HepG2 (cell line): ENCODE data around the gene COPS8. TPM values are rescaled to one million over a fixed set of nuclear protein-coding genes. Genes with fewer than 3 reads are reported as not detected.

Experiments
- ATAC-seq: fragments of 200-7000 bp; cut with Tn5 transposase; 3 replicates; pipeline ENCODE4 v1.9.1; 2020; ENCODE audit warnings: mild to moderate bottlenecking, moderate library complexity
- BruUV-seq: library from RNA; stranded (reverse); fragments of 400-500 nt; replicated peaks from 2 replicates; lab custom pipeline; 2021; lab: Mats Ljungman, UMichigan
- CTCF ChIA-PET: fragments of 300-600 bp; formaldehyde crosslinking; extraction: SDS; loops from one replicate; lab custom pipeline; 2021; ENCODE audit warnings: low total read pairs, inconsistent platforms, low intra/inter-chr PET ratio; lab: Yijun Ruan, JAX
- POLR2A ChIA-PET: fragments of 350-600 bp; sonication (Branson Sonifier 250); formaldehyde crosslinking; loops from one replicate; lab custom pipeline; 2020; ENCODE audit warnings: antibody characterized with exemption, inconsistent platforms; lab: Yijun Ruan, JAX
- DNase-seq: peaks from one replicate; pipeline ENCODE4 v3.0.0-alpha.2; 2015; ENCODE audit warnings: low spot score
- FAIRE-seq: peaks from 3 replicates; lab custom pipeline; 2011; peaks lifted over from hg19 to GRCh38; lab: Jason Lieb, UNC
- H2AFZ ChIP-seq: one replicate; pipeline ENCODE4 v1.6.1; 2011; ENCODE audit warnings: low read length, inconsistent platforms
- H3K27ac ChIP-seq: fragments of 300-600 bp; 3 replicates; pipeline ENCODE4 v1.8.0; 2011; ENCODE audit warnings: mixed run types, mild to moderate bottlenecking, mixed read lengths, low read length, inconsistent platforms; ENCODE audit not compliant: insufficient read depth; ENCODE audit errors: extremely low read length
- H3K27me3 ChIP-seq, 2 experiments: fragments of 200-600 bp in 1 of 2; 2 replicates in 1 of 2; 3 replicates in 1 of 2; pipeline versions ENCODE4 v1.6.0 to v1.8.0; 2011; ENCODE audit warnings: low read length in 2 of 2, mild to moderate bottlenecking in 2 of 2, moderate library complexity in 2 of 2, inconsistent platforms in 1 of 2; ENCODE audit not compliant: insufficient read depth in 2 of 2, control insufficient read depth in 1 of 2
- H3K36me3 ChIP-seq, 2 experiments: fragments of 200-600 bp in 1 of 2; replicated peaks in 1 of 2; 2 replicates in 1 of 2; 3 replicates in 1 of 2; pipeline versions ENCODE4 v1.5.1 to v1.8.0; 2011; ENCODE audit warnings: low read length in 2 of 2, inconsistent platforms in 1 of 2; ENCODE audit not compliant: insufficient read depth in 2 of 2, control insufficient read depth in 1 of 2
- H3K4me1 ChIP-seq: 2 replicates; pipeline ENCODE4 v1.5.1; 2012; ENCODE audit warnings: low read length, inconsistent platforms; ENCODE audit not compliant: insufficient read depth
- H3K4me2 ChIP-seq: 2 replicates; pipeline ENCODE4 v1.6.0; 2011; ENCODE audit warnings: low read depth, low read length, inconsistent platforms
- H3K4me3 ChIP-seq, 3 experiments: fragments of 200-600 bp in 1 of 3; sonication (generic), shearing (Covaris generic) in 1 of 3; replicated peaks in 1 of 3; 2 replicates each; pipeline ENCODE4 v1.5.1; 2011 to 2016; ENCODE audit warnings: low read length in 3 of 3, inconsistent platforms in 2 of 3, low read depth in 2 of 3, mild to moderate bottlenecking in 2 of 3, control low read depth in 1 of 3, mixed read lengths in 1 of 3; ENCODE audit not compliant: insufficient read depth in 1 of 3
- H3K79me2 ChIP-seq: one replicate; pipeline ENCODE4 v1.6.1; 2011; ENCODE audit warnings: low read length, inconsistent platforms; ENCODE audit not compliant: insufficient read depth
- H3K9ac ChIP-seq: 2 replicates; pipeline ENCODE4 v1.6.0; 2011; ENCODE audit warnings: mild to moderate bottlenecking, low read depth, low read length, inconsistent platforms; ENCODE audit not compliant: insufficient read depth
- H3K9me3 ChIP-seq: 2 replicates; pipeline ENCODE4 v1.5.1; 2012; ENCODE audit warnings: mild to moderate bottlenecking, low read length
- H4K20me1 ChIP-seq: 2 replicates; pipeline ENCODE4 v1.6.0; 2011; ENCODE audit warnings: inconsistent platforms, mild to moderate bottlenecking, low read length, moderate library complexity; ENCODE audit not compliant: insufficient read depth
- EHMT2 ChIP-seq: fragments of 200-600 bp; sonication (generic); IDR thresholded peaks from 2 replicates; pipeline ENCODE4 v1.7.0; 2017; ENCODE audit warnings: antibody characterized with exemption, low read depth, low read length, borderline replicate concordance
- KLF16 ChIP-seq, 2 experiments: sonication (generic) in 1 of 2; formaldehyde crosslinking in 1 of 2; IDR thresholded peaks; 2 replicates each; pipeline versions ENCODE4 v1.6.1 to v1.8.0; 2016 to 2023; ENCODE audit warnings: missing genetic modification reagents in 2 of 2, missing compliant biosample characterization in 1 of 2
- MXD4 ChIP-seq: IDR thresholded peaks from 2 replicates; pipeline ENCODE4 v1.6.1; 2016; ENCODE audit warnings: mild to moderate bottlenecking, missing biosample characterization, missing genetic modification reagents
- NR3C1 ChIP-seq: sonication (generic); formaldehyde crosslinking; IDR thresholded peaks from 2 replicates; pipeline ENCODE4 v1.4.0; 2020; ENCODE audit warnings: missing genetic modification reagents
- RARG ChIP-seq: sonication (generic); formaldehyde crosslinking; IDR thresholded peaks from 2 replicates; pipeline ENCODE4 v1.4.0; 2020; ENCODE audit warnings: low read depth, mild to moderate bottlenecking, missing genetic modification reagents
- TBX2 ChIP-seq: sonication (generic); formaldehyde crosslinking; IDR thresholded peaks from 2 replicates; pipeline ENCODE4 v1.5.0; 2020; ENCODE audit warnings: missing genetic modification reagents, mild to moderate bottlenecking, borderline replicate concordance
- THYN1 ChIP-seq: sonication (generic); formaldehyde crosslinking; IDR thresholded peaks from 2 replicates; pipeline ENCODE4 v1.8.1; 2023; ENCODE audit warnings: low read depth, mild to moderate bottlenecking, moderate library complexity, missing genetic modification reagents, borderline replicate concordance
- ZNF333 ChIP-seq: sonication (generic); formaldehyde crosslinking; IDR thresholded peaks from 2 replicates; pipeline ENCODE4 v1.4.0; 2020; ENCODE audit warnings: mild to moderate bottlenecking, missing genetic modification reagents, borderline replicate concordance
- ZNF556 ChIP-seq: sonication (generic); formaldehyde crosslinking; IDR thresholded peaks from 2 replicates; pipeline ENCODE4 v1.4.0; 2020; ENCODE audit warnings: mild to moderate bottlenecking, missing genetic modification reagents, borderline replicate concordance
- WGBS: methylation state at CpG from one replicate; pipeline ENCODE4 v1.1.6; 2017; ENCODE audit warnings: low lambda C conversion rate; 5-methylcytosine and 5-hydroxymethylcytosine counted together
- in situ Hi-C: cut with HindIII; loops from 2 replicates; pipeline ENCODE4 v1.10.0; 2017; ENCODE audit warnings: low pct_unique_long_range_greater_than_20kb; ENCODE audit not compliant: extremely low pct_ligation_motif_present
- intact Hi-C: fragments of 100-400 bp; cut with micrococcal nuclease; formaldehyde crosslinking; loops from one replicate; pipeline ENCODE4 v1.10.0; 2022; ENCODE audit not compliant: unreplicated experiment
- polyA plus RNA-seq, 8 experiments: library from polyadenylated mRNA; depleted of rRNA in 3 of 8; stranded (reverse) in 7 of 8; unstranded in 1 of 8; fragments of >200 nt; fragmentation: Illumina TruSeq in 4 of 8; extraction: Trizol in 4 of 8; gene quantifications; 2 replicates each; pipeline versions ENCODE4 v1.2.1 to v1.2.3, GENCODE V29; 2011 to 2016; ENCODE audit warnings: low read depth in 4 of 8, missing spikeins in 1 of 8, mixed read lengths in 1 of 8; ENCODE audit not compliant: insufficient read depth in 1 of 8
- total RNA-seq, 5 experiments: library from RNA; depleted of rRNA; stranded (reverse); fragments of >200 nt; fragmentation: Illumina TruSeq; extraction: Trizol; gene quantifications; 2 replicates each; pipeline ENCODE4 v1.2.3, GENCODE V29; 2016; ENCODE audit warnings: low read depth in 1 of 5
- TF ChIP-seq, protein P1 (sequence below): sonication (generic); formaldehyde crosslinking; IDR thresholded peaks from 2 replicates; pipeline ENCODE4 v1.4.0; 2020; ENCODE audit warnings: missing genetic modification reagents; ENCODE audit errors: not compliant biosample characterization
- TF ChIP-seq, protein P2 (sequence below): fragments of 450-650 bp; IDR thresholded peaks from 2 replicates; pipeline ENCODE4 v1.6.1; 2016
- TF ChIP-seq, protein P3 (sequence below): sonication (generic); formaldehyde crosslinking; IDR thresholded peaks from 2 replicates; pipeline ENCODE4 v1.5.0; 2020; ENCODE audit warnings: missing genetic modification reagents

The COPS8 gene
- total and polyA plus RNA-seq, 2 of the 13 experiments (the other 11 are each of a cell fraction or from before 2014, with no cell fraction given): 86.3 to 96.6 TPM

DNA sequence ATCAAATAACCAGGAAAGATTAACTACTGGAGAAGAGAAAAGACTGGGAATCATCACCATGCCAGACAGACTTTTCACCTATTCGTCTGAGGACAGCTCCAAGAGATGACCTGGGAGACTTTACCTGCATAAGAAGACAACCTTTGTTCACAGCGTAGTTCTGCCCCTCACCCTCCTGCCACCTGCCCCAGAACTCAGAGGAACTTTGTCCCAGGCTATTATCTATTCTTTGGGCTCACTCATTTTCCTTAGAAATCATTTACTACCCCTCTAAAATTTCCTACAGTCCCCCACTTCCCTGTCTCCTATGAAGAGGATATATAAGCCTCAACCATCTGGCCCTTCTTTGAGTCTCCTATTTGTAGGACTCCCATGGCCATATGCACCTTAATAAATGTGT is 19.3 kb upstream of the COPS8 start:
- Histone ChIP-seq H3K27ac (no peak overlapping the region), H2AFZ (no peak overlapping the region), H3K4me1 (no peaks in the 10 kb centered on the region), H3K36me3 (no peaks in the 10 kb centered on the region), H4K20me1 (no peaks in the 10 kb centered on the region), H3K4me2 (no peak overlapping the region), H3K9ac (no peak overlapping the region), H3K79me2 (no peaks in the 10 kb centered on the region), H3K9me3 (peaks cover 6% of the 10 kb centered on the region; the same call in 1 of the 2 replicates), H3K4me3 (no peak overlapping the region), H3K27me3 (no peaks in the 10 kb centered on the region)
- ATAC-seq: no peak
- CTCF ChIA-PET: no interaction called here
- POLR2A ChIA-PET: no interaction called here
- DNase-seq: no peak
- no TSS peak for BruUV-seq
- intact Hi-C loops: no loop called here
- WGBS: 69% methylated on average over 2 of the region's 2 CpGs
- FAIRE-seq: no peak
- TF ChIP-seq THYN1: no peak
- no peak for TF ChIP-seq RARG
- no peak for TF ChIP-seq ZNF333 (CRISPR knock-in tag)
- TF ChIP-seq, protein P1, sequence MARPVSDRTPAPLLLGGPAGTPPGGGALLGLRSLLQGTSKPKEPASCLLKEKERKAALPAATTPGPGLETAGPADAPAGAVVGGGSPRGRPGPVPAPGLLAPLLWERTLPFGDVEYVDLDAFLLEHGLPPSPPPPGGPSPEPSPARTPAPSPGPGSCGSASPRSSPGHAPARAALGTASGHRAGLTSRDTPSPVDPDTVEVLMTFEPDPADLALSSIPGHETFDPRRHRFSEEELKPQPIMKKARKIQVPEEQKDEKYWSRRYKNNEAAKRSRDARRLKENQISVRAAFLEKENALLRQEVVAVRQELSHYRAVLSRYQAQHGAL (CRISPR knock-in tag): no peak
- TF ChIP-seq, protein P2, sequence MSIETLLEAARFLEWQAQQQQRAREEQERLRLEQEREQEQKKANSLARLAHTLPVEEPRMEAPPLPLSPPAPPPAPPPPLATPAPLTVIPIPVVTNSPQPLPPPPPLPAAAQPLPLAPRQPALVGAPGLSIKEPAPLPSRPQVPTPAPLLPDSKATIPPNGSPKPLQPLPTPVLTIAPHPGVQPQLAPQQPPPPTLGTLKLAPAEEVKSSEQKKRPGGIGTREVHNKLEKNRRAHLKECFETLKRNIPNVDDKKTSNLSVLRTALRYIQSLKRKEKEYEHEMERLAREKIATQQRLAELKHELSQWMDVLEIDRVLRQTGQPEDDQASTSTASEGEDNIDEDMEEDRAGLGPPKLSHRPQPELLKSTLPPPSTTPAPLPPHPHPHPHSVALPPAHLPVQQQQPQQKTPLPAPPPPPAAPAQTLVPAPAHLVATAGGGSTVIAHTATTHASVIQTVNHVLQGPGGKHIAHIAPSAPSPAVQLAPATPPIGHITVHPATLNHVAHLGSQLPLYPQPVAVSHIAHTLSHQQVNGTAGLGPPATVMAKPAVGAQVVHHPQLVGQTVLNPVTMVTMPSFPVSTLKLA: no peak
- TF ChIP-seq MXD4 (CRISPR knock-in tag): no peak
- TF ChIP-seq KLF16 (CRISPR knock-in tag; IDR thresholded peaks at IDR 0.05): no peak
- TF ChIP-seq EHMT2: no peak
- TF ChIP-seq NR3C1: no peak
- no peak for TF ChIP-seq ZNF556 (CRISPR knock-in tag)
- TF ChIP-seq TBX2 (CRISPR knock-in tag): no peak
- TF ChIP-seq, protein P3, sequence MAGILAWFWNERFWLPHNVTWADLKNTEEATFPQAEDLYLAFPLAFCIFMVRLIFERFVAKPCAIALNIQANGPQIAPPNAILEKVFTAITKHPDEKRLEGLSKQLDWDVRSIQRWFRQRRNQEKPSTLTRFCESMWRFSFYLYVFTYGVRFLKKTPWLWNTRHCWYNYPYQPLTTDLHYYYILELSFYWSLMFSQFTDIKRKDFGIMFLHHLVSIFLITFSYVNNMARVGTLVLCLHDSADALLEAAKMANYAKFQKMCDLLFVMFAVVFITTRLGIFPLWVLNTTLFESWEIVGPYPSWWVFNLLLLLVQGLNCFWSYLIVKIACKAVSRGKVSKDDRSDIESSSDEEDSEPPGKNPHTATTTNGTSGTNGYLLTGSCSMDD: no peak
- TF ChIP-seq, all 625 proteins: peak for 0
- in situ Hi-C loops: no loop called here
